Measurements from ENCODE around the gene LTO1. TPM values are rescaled to one million over a fixed set of nuclear protein-coding genes. Genes with fewer than 3 reads are reported as not detected.

Gene LTO1
- total and polyA plus RNA-seq, 2 of the 13 experiments (the other 11 are each of a cell fraction or from before 2014, with no cell fraction given): 11.8 to 15.0 TPM

DNA sequence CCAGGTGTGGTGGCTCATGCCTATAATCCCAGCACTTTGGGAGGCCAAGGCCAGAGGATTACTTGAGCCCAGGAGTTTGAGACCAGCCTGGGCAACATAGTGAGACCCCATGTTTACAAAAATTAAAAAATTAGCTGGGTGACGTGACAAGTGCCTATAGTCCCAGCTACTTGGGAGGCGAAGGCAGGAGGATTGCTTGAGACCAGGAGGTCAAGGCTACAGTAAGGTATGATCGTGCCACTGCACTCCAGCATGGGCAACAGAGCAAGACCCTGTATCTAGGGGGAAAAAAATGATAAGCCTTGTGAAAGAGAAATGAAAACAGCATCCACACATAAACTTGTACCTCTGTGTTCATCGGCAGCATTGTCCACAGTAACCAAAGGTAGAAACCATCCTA lies 42.3 kb downstream of the LTO1 start:
- Histone ChIP-seq H2AFZ (ENCODE audit: low read length) (no peak overlapping the region), H3K9ac (ENCODE audit: insufficient read depth, low read depth, low read length) (no peak overlapping the region), H3K36me3 (replicated peaks in 1 of 2; ENCODE audit: control insufficient read depth in 1 of 2, insufficient read depth in 2 of 2, low read length in 2 of 2) (no peaks in the 10 kb centered on the region), H3K27me3 (ENCODE audit: control insufficient read depth in 1 of 2, insufficient read depth in 2 of 2, low read length in 2 of 2) (peaks cover 0 to 12% of the 10 kb centered on the region in 2 experiments; a peak in 3 of 5 replicates), H3K4me2 (ENCODE audit: low read depth, low read length) (no peak overlapping the region), H3K9me3 (ENCODE audit: low read length) (no peaks in the 10 kb centered on the region), H4K20me1 (ENCODE audit: insufficient read depth, low read length) (no peaks in the 10 kb centered on the region), H3K4me1 (ENCODE audit: insufficient read depth, low read length) (peaks cover 10% of the 10 kb centered on the region), H3K4me3 (replicated peaks in 1 of 3; ENCODE audit: insufficient read depth in 1 of 3, low read depth in 2 of 3, low read length in 3 of 3) (no peak overlapping the region), H3K79me2 (ENCODE audit: insufficient read depth, low read length) (no peaks in the 10 kb centered on the region), H3K27ac (ENCODE audit: extremely low read length, insufficient read depth, low read length) (no peak overlapping the region)
- ATAC-seq (no peak), DNase-seq (ENCODE audit: low spot score) (no peak), FAIRE-seq (no peak)
- intact Hi-C loops (cut with micrococcal nuclease; ENCODE audit: unreplicated experiment): no loop called here
- CTCF ChIA-PET (ENCODE audit: low intra/inter-chr PET ratio, low total read pairs): no interaction called here
- BruUV-seq (replicated peaks): no TSS peak
- POLR2A ChIA-PET: no interaction called here
- WGBS (ENCODE audit: low lambda C conversion rate): 41% methylated on average over 4 of the region's 4 CpGs
- in situ Hi-C loops (cut with HindIII; ENCODE audit: extremely low pct_ligation_motif_present, low pct_unique_long_range_greater_than_20kb): loop anchor here (25.0 kb wide), 1 partner anchor 196 kb away; no protein-coding TSS in a partner anchor
- TF ChIP-seq, protein P1, sequence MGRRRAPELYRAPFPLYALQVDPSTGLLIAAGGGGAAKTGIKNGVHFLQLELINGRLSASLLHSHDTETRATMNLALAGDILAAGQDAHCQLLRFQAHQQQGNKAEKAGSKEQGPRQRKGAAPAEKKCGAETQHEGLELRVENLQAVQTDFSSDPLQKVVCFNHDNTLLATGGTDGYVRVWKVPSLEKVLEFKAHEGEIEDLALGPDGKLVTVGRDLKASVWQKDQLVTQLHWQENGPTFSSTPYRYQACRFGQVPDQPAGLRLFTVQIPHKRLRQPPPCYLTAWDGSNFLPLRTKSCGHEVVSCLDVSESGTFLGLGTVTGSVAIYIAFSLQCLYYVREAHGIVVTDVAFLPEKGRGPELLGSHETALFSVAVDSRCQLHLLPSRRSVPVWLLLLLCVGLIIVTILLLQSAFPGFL (CRISPR knock-in tag; IDR thresholded peaks at IDR 0.05): no peak
- TF ChIP-seq, protein P2, sequence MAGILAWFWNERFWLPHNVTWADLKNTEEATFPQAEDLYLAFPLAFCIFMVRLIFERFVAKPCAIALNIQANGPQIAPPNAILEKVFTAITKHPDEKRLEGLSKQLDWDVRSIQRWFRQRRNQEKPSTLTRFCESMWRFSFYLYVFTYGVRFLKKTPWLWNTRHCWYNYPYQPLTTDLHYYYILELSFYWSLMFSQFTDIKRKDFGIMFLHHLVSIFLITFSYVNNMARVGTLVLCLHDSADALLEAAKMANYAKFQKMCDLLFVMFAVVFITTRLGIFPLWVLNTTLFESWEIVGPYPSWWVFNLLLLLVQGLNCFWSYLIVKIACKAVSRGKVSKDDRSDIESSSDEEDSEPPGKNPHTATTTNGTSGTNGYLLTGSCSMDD (CRISPR knock-in tag; IDR thresholded peaks at IDR 0.05): no peak
- TF ChIP-seq ZNF772 (CRISPR knock-in tag; IDR thresholded peaks at IDR 0.05) (no peak), ATM (IDR thresholded peaks at IDR 0.05; ENCODE audit: borderline replicate concordance) (no peak), RFX1 (IDR thresholded peaks at IDR 0.05) (no peak), KDM5B (CRISPR knock-in tag; IDR thresholded peaks at IDR 0.05; ENCODE audit: borderline replicate concordance) (no peak), ZNF383 (CRISPR knock-in tag; IDR thresholded peaks at IDR 0.05; ENCODE audit: borderline replicate concordance) (no peak), REST (IDR thresholded peaks at IDR 0.05; ENCODE audit: borderline replicate concordance in 1 of 2, low read depth in 1 of 2, low read length in 2 of 2) (no peak), KAT8 (CRISPR knock-in tag; IDR thresholded peaks at IDR 0.05) (no peak), ATF1 (CRISPR knock-in tag; IDR thresholded peaks at IDR 0.05) (no peak), NCOA2 (CRISPR knock-in tag; IDR thresholded peaks at IDR 0.05) (no peak), ZEB1 (IDR thresholded peaks at IDR 0.05; ENCODE audit: insufficient replicate concordance, low read depth) (no peak), ZNF44 (CRISPR knock-in tag; IDR thresholded peaks at IDR 0.05) (no peak), HOXA3 (CRISPR knock-in tag; IDR thresholded peaks at IDR 0.05) (no peak)
- TF ChIP-seq, protein P3, sequence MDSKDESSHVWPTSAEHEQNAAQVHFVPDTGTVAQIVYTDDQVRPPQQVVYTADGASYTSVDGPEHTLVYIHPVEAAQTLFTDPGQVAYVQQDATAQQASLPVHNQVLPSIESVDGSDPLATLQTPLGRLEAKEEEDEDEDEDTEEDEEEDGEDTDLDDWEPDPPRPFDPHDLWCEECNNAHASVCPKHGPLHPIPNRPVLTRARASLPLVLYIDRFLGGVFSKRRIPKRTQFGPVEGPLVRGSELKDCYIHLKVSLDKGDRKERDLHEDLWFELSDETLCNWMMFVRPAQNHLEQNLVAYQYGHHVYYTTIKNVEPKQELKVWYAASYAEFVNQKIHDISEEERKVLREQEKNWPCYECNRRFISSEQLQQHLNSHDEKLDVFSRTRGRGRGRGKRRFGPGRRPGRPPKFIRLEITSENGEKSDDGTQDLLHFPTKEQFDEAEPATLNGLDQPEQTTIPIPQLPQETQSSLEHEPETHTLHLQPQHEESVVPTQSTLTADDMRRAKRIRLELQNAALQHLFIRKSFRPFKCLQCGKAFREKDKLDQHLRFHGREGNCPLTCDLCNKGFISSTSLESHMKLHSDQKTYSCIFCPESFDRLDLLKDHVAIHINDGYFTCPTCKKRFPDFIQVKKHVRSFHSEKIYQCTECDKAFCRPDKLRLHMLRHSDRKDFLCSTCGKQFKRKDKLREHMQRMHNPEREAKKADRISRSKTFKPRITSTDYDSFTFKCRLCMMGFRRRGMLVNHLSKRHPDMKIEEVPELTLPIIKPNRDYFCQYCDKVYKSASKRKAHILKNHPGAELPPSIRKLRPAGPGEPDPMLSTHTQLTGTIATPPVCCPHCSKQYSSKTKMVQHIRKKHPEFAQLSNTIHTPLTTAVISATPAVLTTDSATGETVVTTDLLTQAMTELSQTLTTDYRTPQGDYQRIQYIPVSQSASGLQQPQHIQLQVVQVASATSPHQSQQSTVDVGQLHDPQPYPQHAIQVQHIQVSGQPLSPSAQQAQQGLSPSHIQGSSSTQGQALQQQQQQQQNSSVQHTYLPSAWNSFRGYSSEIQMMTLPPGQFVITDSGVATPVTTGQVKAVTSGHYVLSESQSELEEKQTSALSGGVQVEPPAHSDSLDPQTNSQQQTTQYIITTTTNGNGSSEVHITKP (CRISPR knock-in tag; IDR thresholded peaks at IDR 0.05; ENCODE audit: low read depth): no peak

Data from HepG2 (cell line).